MM.1S (cell line): ENCODE data around the gene RTN4R.

Experiments used
- DNase-seq: peaks from one replicate; pipeline ENCODE4 v3.0.0-alpha.2; 2015
- H2AFZ ChIP-seq: fragments of 300-600 bp; sonication (generic); 2 replicates; pipeline ENCODE4 v1.6.0; 2016; ENCODE audit warnings: antibody characterized with exemption, low read length
- H3F3A ChIP-seq: fragments of 300-600 bp; sonication (generic); 2 replicates; pipeline ENCODE4 v1.6.1; 2016; ENCODE audit warnings: mild to moderate bottlenecking, antibody characterized with exemption, low read length, moderate library complexity, mixed read lengths; ENCODE audit not compliant: insufficient read depth
- H3K27ac ChIP-seq: fragments of 300-600 bp; sonication (generic); 2 replicates; pipeline ENCODE4 v1.5.1; 2016; ENCODE audit warnings: mild to moderate bottlenecking, low read length
- H3K27me3 ChIP-seq: fragments of 300-600 bp; sonication (generic); replicated peaks from 2 replicates; pipeline ENCODE4 v1.6.0; 2016; ENCODE audit warnings: low read length; ENCODE audit not compliant: insufficient read depth
- H3K36me3 ChIP-seq: fragments of 300-600 bp; sonication (generic); replicated peaks from 2 replicates; pipeline ENCODE4 v1.6.1; 2016; ENCODE audit warnings: mild to moderate bottlenecking, low read length, mixed read lengths; ENCODE audit not compliant: insufficient read depth
- H3K4me1 ChIP-seq: fragments of 300-600 bp; sonication (generic); 2 replicates; pipeline ENCODE4 v1.6.1; 2016; ENCODE audit warnings: low read length, mixed read lengths
- H3K4me2 ChIP-seq: fragments of 300-600 bp; sonication (generic); 2 replicates; pipeline ENCODE4 v1.6.0; 2016; ENCODE audit warnings: low read depth, low read length
- H3K4me3 ChIP-seq: fragments of 300-600 bp; sonication (generic); 2 replicates; pipeline ENCODE4 v1.5.1; 2016; ENCODE audit warnings: low read length, mixed read lengths
- H3K79me2 ChIP-seq: fragments of 300-600 bp; sonication (generic); 2 replicates; pipeline ENCODE4 v1.6.1; 2016; ENCODE audit warnings: mixed run types, low read length, mixed read lengths
- H3K9ac ChIP-seq: fragments of 300-600 bp; sonication (generic); 2 replicates; pipeline ENCODE4 v1.6.1; 2016; ENCODE audit warnings: low read length, mixed read lengths
- H3K9me2 ChIP-seq: fragments of 300-600 bp; sonication (generic); replicated peaks from 2 replicates; pipeline ENCODE4 v1.6.1; 2016; ENCODE audit warnings: mild to moderate bottlenecking, low read length, mixed read lengths; ENCODE audit not compliant: insufficient read depth
- H3K9me3 ChIP-seq: fragments of 300-600 bp; sonication (generic); replicated peaks from 2 replicates; pipeline ENCODE4 v1.6.1; 2016; ENCODE audit warnings: mild to moderate bottlenecking, low read length, mixed read lengths; ENCODE audit not compliant: insufficient read depth
- H4K20me1 ChIP-seq: fragments of 300-600 bp; sonication (generic); 2 replicates; pipeline ENCODE4 v1.6.1; 2016; ENCODE audit warnings: mild to moderate bottlenecking, low read length, moderate library complexity, mixed read lengths; ENCODE audit not compliant: insufficient read depth
- EZH2 ChIP-seq: fragments of 300-600 bp; sonication (generic); optimal IDR thresholded peaks from 2 replicates; pipeline ENCODE3; 2017; ENCODE audit warnings: low read depth, mild to moderate bottlenecking, antibody characterized with exemption, low read length, mixed read lengths
- EZH2phosphoT487 ChIP-seq: fragments of 300-600 bp; sonication (generic); IDR thresholded peaks from 2 replicates; pipeline ENCODE4 v1.6.1; 2018; ENCODE audit warnings: antibody characterized with exemption, low read length
- TF ChIP-seq, protein P1 (sequence below): fragments of 300-600 bp; sonication (generic); IDR thresholded peaks from 2 replicates; pipeline ENCODE4 v1.5.1; 2016; ENCODE audit warnings: antibody characterized with exemption, low read length, mixed read lengths

RTN4R gene

GRCh38 chr22:20273758-20274181, 5.7 kb upstream of the RTN4R start:
- Histone ChIP-seq H3K4me3 (no peak overlapping the region), H2AFZ (no peak overlapping the region), H3K36me3 (no peaks in the 10 kb centered on the region), H3K9me2 (no peaks in the 10 kb centered on the region), H3K4me2 (no peak overlapping the region), H3K9me3 (no peaks in the 10 kb centered on the region), H3K9ac (no peak overlapping the region), H3K27me3 (peaks cover 38% of the 10 kb centered on the region), H3K79me2 (no peaks in the 10 kb centered on the region), H3K27ac (no peak overlapping the region), H3F3A (no peaks in the 10 kb centered on the region), H4K20me1 (no peaks in the 10 kb centered on the region), H3K4me1 (no peaks in the 10 kb centered on the region)
- TF ChIP-seq, protein P1, sequence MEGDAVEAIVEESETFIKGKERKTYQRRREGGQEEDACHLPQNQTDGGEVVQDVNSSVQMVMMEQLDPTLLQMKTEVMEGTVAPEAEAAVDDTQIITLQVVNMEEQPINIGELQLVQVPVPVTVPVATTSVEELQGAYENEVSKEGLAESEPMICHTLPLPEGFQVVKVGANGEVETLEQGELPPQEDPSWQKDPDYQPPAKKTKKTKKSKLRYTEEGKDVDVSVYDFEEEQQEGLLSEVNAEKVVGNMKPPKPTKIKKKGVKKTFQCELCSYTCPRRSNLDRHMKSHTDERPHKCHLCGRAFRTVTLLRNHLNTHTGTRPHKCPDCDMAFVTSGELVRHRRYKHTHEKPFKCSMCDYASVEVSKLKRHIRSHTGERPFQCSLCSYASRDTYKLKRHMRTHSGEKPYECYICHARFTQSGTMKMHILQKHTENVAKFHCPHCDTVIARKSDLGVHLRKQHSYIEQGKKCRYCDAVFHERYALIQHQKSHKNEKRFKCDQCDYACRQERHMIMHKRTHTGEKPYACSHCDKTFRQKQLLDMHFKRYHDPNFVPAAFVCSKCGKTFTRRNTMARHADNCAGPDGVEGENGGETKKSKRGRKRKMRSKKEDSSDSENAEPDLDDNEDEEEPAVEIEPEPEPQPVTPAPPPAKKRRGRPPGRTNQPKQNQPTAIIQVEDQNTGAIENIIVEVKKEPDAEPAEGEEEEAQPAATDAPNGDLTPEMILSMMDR: no peak
- TF ChIP-seq EZH2: no peak
- no peak for TF ChIP-seq EZH2phosphoT487
- DNase-seq: no peak

DNA sequence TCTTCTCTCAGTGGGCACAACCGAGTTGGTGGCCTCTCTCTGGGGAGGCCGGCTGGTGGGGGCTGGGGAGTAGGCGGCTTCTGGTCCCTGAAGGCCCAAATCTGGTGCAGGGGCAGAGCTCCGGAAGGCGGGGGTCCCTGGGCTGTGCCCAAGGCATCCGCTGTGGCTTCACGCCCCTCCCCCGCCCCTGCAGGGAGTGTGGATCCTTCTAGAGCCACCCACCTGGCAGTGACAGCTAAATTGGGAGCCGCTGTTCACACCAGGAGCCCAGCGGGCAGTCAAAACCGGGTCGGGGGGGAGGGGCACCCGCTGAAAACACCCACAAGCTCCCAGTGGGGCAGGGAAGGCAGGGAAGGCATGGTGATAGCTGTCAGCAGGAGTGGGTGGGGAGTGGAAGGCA, 4.6 kb upstream of the RTN4R start:
- Histone ChIP-seq H3F3A (no peaks in the 10 kb centered on the region), H3K9me2 (no peaks in the 10 kb centered on the region), H3K27me3 (peaks cover 32% of the 10 kb centered on the region), H3K4me1 (no peaks in the 10 kb centered on the region), H3K36me3 (no peaks in the 10 kb centered on the region), H3K27ac (no peak overlapping the region), H3K9ac (no peak overlapping the region), H4K20me1 (no peaks in the 10 kb centered on the region), H3K79me2 (no peaks in the 10 kb centered on the region), H2AFZ (no peak overlapping the region), H3K4me2 (no peak overlapping the region), H3K4me3 (no peak overlapping the region), H3K9me3 (no peaks in the 10 kb centered on the region)
- no peak for DNase-seq
- TF ChIP-seq, protein P1: no peak
- TF ChIP-seq EZH2phosphoT487 (no peak), EZH2 (no peak)

DNA sequence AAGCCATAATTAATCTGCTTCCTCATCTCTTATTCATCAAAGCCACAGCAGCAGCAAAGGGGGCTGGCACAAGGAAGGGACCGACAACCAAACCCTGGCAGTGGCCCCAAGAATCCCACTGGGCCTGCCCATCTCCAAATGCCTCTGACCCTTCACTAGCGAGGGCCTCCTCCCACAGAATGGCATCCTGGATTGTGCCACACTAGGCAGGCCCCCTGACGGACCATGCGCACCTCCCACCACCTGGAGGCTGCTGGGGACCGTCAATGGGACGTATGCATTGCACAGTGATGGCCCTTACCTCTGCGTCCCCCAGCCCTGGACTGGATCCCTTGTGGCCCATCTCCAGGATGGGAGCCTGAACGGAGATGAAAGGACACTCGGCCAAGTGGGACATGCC, 4.1 kb upstream of the RTN4R start:
- Histone ChIP-seq H3K9me2 (no peaks in the 10 kb centered on the region), H2AFZ (no peak overlapping the region), H3K27ac (no peak overlapping the region), H3K4me2 (no peak overlapping the region), H3K4me3 (no peak overlapping the region), H3K9ac (no peak overlapping the region), H3K9me3 (no peaks in the 10 kb centered on the region), H4K20me1 (no peaks in the 10 kb centered on the region), H3K36me3 (no peaks in the 10 kb centered on the region), H3K79me2 (no peaks in the 10 kb centered on the region), H3K27me3 (peaks cover 36% of the 10 kb centered on the region), H3K4me1 (no peaks in the 10 kb centered on the region), H3F3A (no peaks in the 10 kb centered on the region)
- DNase-seq: no peak
- no peak for TF ChIP-seq EZH2
- no peak for TF ChIP-seq EZH2phosphoT487
- TF ChIP-seq, protein P1: no peak
